K562 (cell line): ENCODE measurements around the gene SORCS2. TPM values are rescaled to one million over a fixed set of nuclear protein-coding genes. Genes with fewer than 3 reads are reported as not detected.
A peak's percentile ranks its signal among the peaks of the same experiment; 100 is the strongest.

ENCODE experiments used
- ATAC-seq: fragments of 200-7000 bp; cut with Tn5 transposase; 3 replicates; pipeline ENCODE4 v1.9.1; 2020; ENCODE audit warnings: moderate library complexity
- BruUV-seq: library from RNA; stranded (reverse); fragments of 400-500 nt; replicated peaks from 2 replicates; lab custom pipeline; 2021; lab: Mats Ljungman, UMichigan
- CTCF ChIA-PET: fragments of 300-600 bp; formaldehyde crosslinking; extraction: SDS; loops from one replicate; lab custom pipeline; 2021; ENCODE audit warnings: low intra/inter-chr PET ratio; lab: Yijun Ruan, JAX
- POLR2A ChIA-PET: fragments of 300-600, 350-650 bp; sonication (Branson Sonifier 250); formaldehyde crosslinking; extraction: SDS; loops from one replicate; lab custom pipeline; 2021; ENCODE audit warnings: antibody characterized with exemption, inconsistent platforms; lab: Yijun Ruan, JAX
- DNase-seq, 4 experiments: peaks; one replicate each; pipeline versions ENCODE4 v3.0.0 to v3.0.0-alpha.2; 2011 to 2018; ENCODE audit warnings: low spot score in 3 of 4, mixed read lengths in 3 of 4; ENCODE audit errors: extremely low read depth in 1 of 4
- FAIRE-seq: peaks from 2 replicates; lab custom pipeline; 2011; peaks lifted over from hg19 to GRCh38; lab: Jason Lieb, UNC
- H2AFZ ChIP-seq: 2 replicates; pipeline ENCODE4 v1.6.0; 2011; ENCODE audit warnings: low read depth, low read length, control low read depth, inconsistent platforms
- H3K27ac ChIP-seq: fragments of 200-600 bp; 3 replicates; pipeline ENCODE4 v1.8.0; 2011; ENCODE audit warnings: low read depth, mild to moderate bottlenecking, control low read depth, inconsistent platforms, low read length, moderate library complexity, mixed read lengths; ENCODE audit errors: extremely low read depth
- H3K27me3 ChIP-seq, 2 experiments: fragments of 300-600 bp in 1 of 2; 2 replicates in 1 of 2; 3 replicates in 1 of 2; pipeline versions ENCODE4 v1.6.0 to v1.8.0; 2011; ENCODE audit warnings: inconsistent platforms in 2 of 2, low read length in 2 of 2, mild to moderate bottlenecking in 1 of 2, mixed read lengths in 1 of 2, moderate library complexity in 1 of 2; ENCODE audit not compliant: control insufficient read depth in 2 of 2, insufficient read depth in 2 of 2
- H3K36me3 ChIP-seq: fragments of 300-600 bp; 3 replicates; pipeline ENCODE4 v1.8.0; 2011; ENCODE audit warnings: mild to moderate bottlenecking, low read length, inconsistent platforms; ENCODE audit not compliant: control insufficient read depth, insufficient read depth
- H3K4me1 ChIP-seq, 2 experiments: fragments of 200-600 bp in 1 of 2; replicated peaks in 1 of 2; 2 replicates in 1 of 2; 3 replicates in 1 of 2; pipeline versions ENCODE4 v1.5.1 to v1.8.0; 2011; ENCODE audit warnings: inconsistent platforms in 2 of 2, low read length in 2 of 2, mild to moderate bottlenecking in 1 of 2, mixed read lengths in 1 of 2, moderate library complexity in 1 of 2; ENCODE audit not compliant: control insufficient read depth in 2 of 2, insufficient read depth in 2 of 2
- H3K4me2 ChIP-seq: 2 replicates; pipeline ENCODE4 v1.6.1; 2011; ENCODE audit warnings: low read length, control low read depth, inconsistent platforms, mixed read lengths; ENCODE audit not compliant: insufficient read depth
- H3K4me3 ChIP-seq: fragments of 200-600 bp; sonication (generic), shearing (Covaris generic); 2 replicates; pipeline ENCODE4 v1.5.1; 2016; ENCODE audit warnings: control low read depth, inconsistent platforms
- H3K79me2 ChIP-seq: fragments of 200-600 bp; 3 replicates; pipeline ENCODE4 v1.8.0; 2011; ENCODE audit warnings: low read length, inconsistent platforms; ENCODE audit not compliant: control insufficient read depth, insufficient read depth
- H3K9ac ChIP-seq, 2 experiments: 2 replicates each; pipeline versions ENCODE4 v1.6.0 to v1.6.1; 2011; ENCODE audit warnings: low read depth in 2 of 2, low read length in 2 of 2, control low read depth in 1 of 2, inconsistent platforms in 1 of 2, mild to moderate bottlenecking in 1 of 2, mixed read lengths in 1 of 2; ENCODE audit not compliant: insufficient read depth in 1 of 2
- H3K9me1 ChIP-seq: one replicate; pipeline ENCODE4 v1.6.0; 2011; ENCODE audit warnings: inconsistent platforms, mild to moderate bottlenecking, low read length, moderate library complexity; ENCODE audit not compliant: control insufficient read depth, insufficient read depth
- H3K9me3 ChIP-seq: replicated peaks from 2 replicates; pipeline ENCODE4 v1.5.1; 2011; ENCODE audit warnings: low read depth, low read length, inconsistent platforms; ENCODE audit not compliant: control insufficient read depth, insufficient read depth
- H4K20me1 ChIP-seq: replicated peaks from 2 replicates; pipeline ENCODE4 v1.6.1; 2011; ENCODE audit warnings: low read length, inconsistent platforms, mixed read lengths; ENCODE audit not compliant: control insufficient read depth, insufficient read depth
- C11orf30 ChIP-seq: fragments of 450-650 bp; IDR thresholded peaks from 2 replicates; pipeline ENCODE4 v1.6.1; 2016; ENCODE audit warnings: low read depth, mild to moderate bottlenecking
- CTCF ChIP-seq, 3 experiments: IDR thresholded peaks in 2 of 3; conservative IDR thresholded peaks in 1 of 3; 2 replicates each; pipeline ENCODE4 v1.5.1; 2011 to 2012; ENCODE audit warnings: low read length in 3 of 3, mild to moderate bottlenecking in 3 of 3, control low read depth in 2 of 3, improper control_type of control experiment in 1 of 3, inconsistent platforms in 1 of 3, low read depth in 1 of 3, mixed read lengths in 1 of 3, moderate library complexity in 1 of 3; ENCODE audit not compliant: insufficient read depth in 2 of 3
- NFIC ChIP-seq: fragments of 450-650 bp; IDR thresholded peaks from 2 replicates; pipeline ENCODE4 v1.6.1; 2017; ENCODE audit warnings: mild to moderate bottlenecking, inconsistent platforms
- PATZ1 ChIP-seq: fragments of 250-450 bp; sonication (Bioruptor Pico); IDR thresholded peaks from 2 replicates; pipeline ENCODE4 v1.5.0; 2020; ENCODE audit warnings: mild to moderate bottlenecking, borderline replicate concordance
- WGBS: fragments of 100-300 bp; shearing (Covaris generic); methylation state at CpG from one replicate; pipeline ENCODE4 v1.1.6; 2016; ENCODE audit warnings: low coverage, mixed read lengths; ENCODE audit not compliant: insufficient coverage; ENCODE audit errors: missing lambda C conversion rate; 5-methylcytosine and 5-hydroxymethylcytosine counted together
- in situ Hi-C: fragments of 300-500 bp; cut with MboI; formaldehyde crosslinking; loops from 4 replicates; pipeline ENCODE4 v1.15.0; 2018; ENCODE audit warnings: inconsistent platforms, mixed read lengths
- intact Hi-C: fragments of 100-400 bp; cut with micrococcal nuclease; formaldehyde crosslinking; loops from 2 replicates; pipeline ENCODE4 v1.14.2; 2022
- polyA plus RNA-seq, 8 experiments: library from polyadenylated mRNA; depleted of rRNA in 4 of 8; stranded (reverse) in 5 of 8; unstranded in 3 of 8; fragments of >200 nt; fragmentation: Nextera tagmentation in 2 of 8; fragmentation: Illumina TruSeq in 1 of 8; extraction: Ambion mirVana in 2 of 8; extraction: Trizol in 1 of 8; gene quantifications; 2 replicates each; pipeline versions ENCODE4 v1.2.1 to v1.2.3, GENCODE V29; 2011 to 2014; ENCODE audit warnings: inconsistent platforms in 1 of 8, missing spikeins in 1 of 8
- total RNA-seq, 7 experiments: library from RNA; depleted of rRNA in 6 of 7; stranded (reverse); fragments of >200 nt in 6 of 7; fragmentation: Illumina TruSeq in 2 of 7; extraction: Trizol in 2 of 7; gene quantifications; 2 replicates each; pipeline versions ENCODE4 v1.2.1 to v1.2.3, GENCODE V29; 2011 to 2021; ENCODE audit warnings: low replicate concordance in 1 of 7

The SORCS2 gene
- total and polyA plus RNA-seq, 9 of the 15 experiments (the other 6 are each of a cell fraction or from before 2014, with no cell fraction given), result not detected

- TF ChIP-seq CTCF (IDR thresholded peaks at IDR 0.05 in 2 of 3, conservative IDR thresholded peaks at IDR 0.05 in 1 of 3; ENCODE audit: insufficient read depth in 2 of 3, low read depth in 1 of 3, low read length in 3 of 3) (no peak), PATZ1 (CRISPR knock-in tag) (no peak)
Measured at GRCh38 chr4:7326306-7326692, 134.0 kb downstream of the SORCS2 start (continued).

GRCh38 chr4:7326693-7327340 lies 134.5 kb downstream of the SORCS2 start:
- CTCF ChIA-PET, result no interaction called here

More at GRCh38 chr4:7326693-7327340, 134.5 kb downstream of the SORCS2 start:
- Histone ChIP-seq H3K9me1 (no peaks in the 10 kb centered on the region), H3K9ac (no peak overlapping the region), H3K4me3 (no peak overlapping the region), H3K4me2 (no peak overlapping the region), H3K4me1 (no peaks in the 10 kb centered on the region), H3K36me3 (no peaks in the 10 kb centered on the region), H2AFZ (no peak overlapping the region), H3K9me3 (no peaks in the 10 kb centered on the region), H3K27ac (no peak overlapping the region), H3K27me3 (peaks cover 5 to 53% of the 10 kb centered on the region in 2 experiments; a peak in 3 of 5 replicates), H3K79me2 (no peaks in the 10 kb centered on the region), H4K20me1 (peaks cover 16% of the 10 kb centered on the region)
- ATAC-seq (no peak), DNase-seq (no peak), FAIRE-seq (no peak)
- TF ChIP-seq C11orf30 (no peak), NFIC (peak; percentile 31; the same call in 1 of the 2 replicates)
- intact Hi-C loops (no loop called here), in situ Hi-C loops (no loop called here)
- BruUV-seq, result no TSS peak
- under 1% methylated on average over 16 of the region's 20 CpGs for WGBS
- POLR2A ChIA-PET, result interaction anchor here (0.6 to 0.8 kb wide), 2 partner anchors 203 to 290 kb away, joined by 3 to 6 read pairs; no protein-coding TSS in a partner anchor
